ENCODE results near the gene CCDC181. TPM values are rescaled to one million over a fixed set of nuclear protein-coding genes. Genes with fewer than 3 reads are reported as not detected.

The CCDC181 gene
- total RNA-seq, 2 donors from 2014 or later = not detected

DNA sequence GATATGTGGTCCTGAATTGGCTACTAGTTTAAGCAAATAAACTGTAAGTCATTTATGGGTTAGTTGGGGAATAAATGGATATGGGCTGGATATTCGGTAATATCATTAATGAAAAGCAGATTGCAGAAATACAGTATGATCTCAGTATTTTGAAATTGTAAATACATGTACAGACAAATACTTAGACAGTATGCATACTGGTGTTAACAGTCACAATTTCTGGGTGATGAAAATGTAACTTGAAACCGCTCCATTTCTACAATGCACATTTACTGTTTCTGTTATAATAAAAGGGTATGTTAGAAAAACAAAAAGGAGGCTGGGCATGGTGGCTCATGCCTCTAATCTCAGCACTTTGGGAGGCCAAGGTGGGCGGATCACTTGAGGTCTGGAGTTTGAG lies 31.3 kb downstream of the CCDC181 start:
- no peak overlapping the region for H3K9ac ChIP-seq (ENCODE audit: low read depth in 2 of 2, low read length in 2 of 2)
- intact Hi-C loops (cut with DNase I) = no loop called here

DNA sequence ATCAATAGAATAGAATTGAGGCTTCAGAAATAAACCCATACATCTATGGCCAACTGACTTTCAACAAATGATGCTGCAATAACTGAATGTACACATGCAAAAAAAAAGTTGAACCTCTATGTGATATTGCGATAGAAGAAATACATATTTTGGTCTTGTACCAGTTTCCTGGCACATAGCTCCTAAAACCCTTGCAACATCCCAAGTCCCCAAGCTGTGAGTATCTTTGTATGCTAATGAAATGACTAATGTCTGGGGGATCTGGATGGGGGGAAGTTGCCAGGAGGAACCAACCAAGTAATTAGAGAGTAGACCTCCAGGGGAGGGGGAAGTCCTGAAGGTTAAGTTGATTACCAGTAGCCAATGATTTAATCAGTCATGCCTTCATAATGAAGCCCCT lies 34.9 kb downstream of the CCDC181 start:
- no peak overlapping the region for H3K9ac ChIP-seq (ENCODE audit: low read depth in 2 of 2, low read length in 2 of 2)
- DNase-seq = no peak
- no peaks in the 10 kb centered on the region for H3K4me1 ChIP-seq
- no peaks in the 10 kb centered on the region for H3K27me3 ChIP-seq
- no peak overlapping the region for H3K27ac ChIP-seq
- no peaks in the 10 kb centered on the region for H3K36me3 ChIP-seq
- H3K4me3 ChIP-seq = no peak overlapping the region
- H3K9me3 ChIP-seq = no peaks in the 10 kb centered on the region
- TF ChIP-seq, protein P1, sequence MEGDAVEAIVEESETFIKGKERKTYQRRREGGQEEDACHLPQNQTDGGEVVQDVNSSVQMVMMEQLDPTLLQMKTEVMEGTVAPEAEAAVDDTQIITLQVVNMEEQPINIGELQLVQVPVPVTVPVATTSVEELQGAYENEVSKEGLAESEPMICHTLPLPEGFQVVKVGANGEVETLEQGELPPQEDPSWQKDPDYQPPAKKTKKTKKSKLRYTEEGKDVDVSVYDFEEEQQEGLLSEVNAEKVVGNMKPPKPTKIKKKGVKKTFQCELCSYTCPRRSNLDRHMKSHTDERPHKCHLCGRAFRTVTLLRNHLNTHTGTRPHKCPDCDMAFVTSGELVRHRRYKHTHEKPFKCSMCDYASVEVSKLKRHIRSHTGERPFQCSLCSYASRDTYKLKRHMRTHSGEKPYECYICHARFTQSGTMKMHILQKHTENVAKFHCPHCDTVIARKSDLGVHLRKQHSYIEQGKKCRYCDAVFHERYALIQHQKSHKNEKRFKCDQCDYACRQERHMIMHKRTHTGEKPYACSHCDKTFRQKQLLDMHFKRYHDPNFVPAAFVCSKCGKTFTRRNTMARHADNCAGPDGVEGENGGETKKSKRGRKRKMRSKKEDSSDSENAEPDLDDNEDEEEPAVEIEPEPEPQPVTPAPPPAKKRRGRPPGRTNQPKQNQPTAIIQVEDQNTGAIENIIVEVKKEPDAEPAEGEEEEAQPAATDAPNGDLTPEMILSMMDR (IDR thresholded peaks at IDR 0.05) = no peak
- intact Hi-C loops (cut with DNase I) = no loop called here

More for the DNA sequence above, 31.3 kb downstream of the CCDC181 start:
- TF ChIP-seq, protein P1 (IDR thresholded peaks at IDR 0.05) = no peak
- no peaks in the 10 kb centered on the region for H3K9me3 ChIP-seq
- no peaks in the 10 kb centered on the region for H3K27me3 ChIP-seq
- no peak overlapping the region for H3K4me3 ChIP-seq
- no peak for DNase-seq
- no peaks in the 10 kb centered on the region for H3K4me1 ChIP-seq
- H3K27ac ChIP-seq = no peak overlapping the region
- no peaks in the 10 kb centered on the region for H3K36me3 ChIP-seq

DNA sequence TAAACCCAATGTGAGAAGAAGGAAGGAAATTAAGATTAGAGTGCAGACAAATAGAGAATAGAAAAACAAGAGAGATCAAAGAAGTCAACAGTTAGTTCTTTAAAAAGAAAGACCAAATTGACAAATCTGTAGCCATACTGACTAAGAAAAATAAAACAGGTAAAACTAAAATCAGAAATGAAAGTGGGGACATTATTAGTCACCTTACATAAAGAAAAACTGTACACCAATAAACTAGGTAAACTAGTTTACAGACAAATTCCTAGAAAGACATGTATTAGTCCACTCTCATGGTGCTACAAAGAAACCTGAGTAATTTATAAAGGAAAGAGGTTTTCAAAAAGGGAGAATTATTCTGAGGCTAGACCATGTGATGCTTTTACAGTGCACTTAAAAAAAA lies 37.0 kb downstream of the CCDC181 start:
- H3K4me1 ChIP-seq = no peaks in the 10 kb centered on the region
- H3K9me3 ChIP-seq = no peaks in the 10 kb centered on the region
- DNase-seq = no peak
- H3K4me3 ChIP-seq = no peak overlapping the region
- H3K9ac ChIP-seq (ENCODE audit: low read depth in 2 of 2, low read length in 2 of 2) = no peak overlapping the region
- no peaks in the 10 kb centered on the region for H3K27me3 ChIP-seq
- TF ChIP-seq, protein P1 (IDR thresholded peaks at IDR 0.05) = no peak
- H3K36me3 ChIP-seq = no peaks in the 10 kb centered on the region
- intact Hi-C loops (cut with DNase I) = no loop called here
- H3K27ac ChIP-seq = no peak overlapping the region

DNA sequence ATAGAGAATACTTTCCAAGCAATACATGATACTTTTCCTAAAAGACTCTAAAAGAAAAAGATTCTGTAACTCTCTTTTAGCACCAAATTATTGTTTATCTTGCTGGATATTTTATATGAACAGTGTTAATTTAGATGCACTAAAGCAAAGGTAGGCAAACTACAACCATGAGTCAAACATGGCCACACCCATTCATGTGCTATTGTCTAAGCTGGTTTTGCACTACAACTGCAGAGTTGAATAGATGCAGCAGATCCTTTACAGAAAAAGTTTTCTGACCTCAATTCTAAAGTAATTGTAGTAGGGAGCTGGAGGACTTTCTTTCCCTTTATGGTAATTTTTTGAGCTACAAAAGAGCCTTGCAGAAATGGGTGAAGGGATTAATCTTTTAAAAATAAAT lies 39.9 kb downstream of the CCDC181 start:
- H3K9me3 ChIP-seq = no peaks in the 10 kb centered on the region
- DNase-seq = no peak
- no peaks in the 10 kb centered on the region for H3K27me3 ChIP-seq
- no peak overlapping the region for H3K4me3 ChIP-seq
- H3K9ac ChIP-seq (ENCODE audit: low read depth in 2 of 2, low read length in 2 of 2) = no peak overlapping the region
- H3K27ac ChIP-seq = no peak overlapping the region
- TF ChIP-seq, protein P1 (IDR thresholded peaks at IDR 0.05) = no peak
- no peaks in the 10 kb centered on the region for H3K4me1 ChIP-seq
- intact Hi-C loops (cut with DNase I) = no loop called here
- no peaks in the 10 kb centered on the region for H3K36me3 ChIP-seq

DNA sequence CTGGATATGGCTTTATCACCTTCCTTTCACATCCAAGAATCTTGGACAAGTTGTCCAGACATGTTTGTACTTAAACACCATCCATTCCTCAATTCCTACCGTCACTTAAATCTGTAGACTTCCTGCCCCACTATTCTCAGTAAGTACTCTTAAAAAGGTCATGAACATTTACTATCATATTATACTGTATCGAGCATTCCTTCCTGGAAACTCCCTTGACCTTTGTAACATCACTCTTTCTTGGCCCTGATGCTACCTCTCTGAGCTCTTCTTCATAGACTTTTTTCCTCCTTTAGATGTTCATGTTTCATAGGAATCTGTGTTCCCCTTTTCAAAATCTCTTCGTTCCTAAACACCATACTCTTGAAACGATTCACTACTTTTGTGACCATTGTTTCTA lies 43.8 kb downstream of the CCDC181 start:
- Histone ChIP-seq H3K27ac (no peak overlapping the region), H3K4me3 (no peak overlapping the region), H3K9ac (ENCODE audit: low read depth in 2 of 2, low read length in 2 of 2) (no peak overlapping the region), H3K27me3 (no peaks in the 10 kb centered on the region), H3K4me1 (no peaks in the 10 kb centered on the region), H3K9me3 (no peaks in the 10 kb centered on the region), H3K36me3 (no peaks in the 10 kb centered on the region)
- TF ChIP-seq, protein P1 (IDR thresholded peaks at IDR 0.05) = no peak
- no peak for DNase-seq
- intact Hi-C loops (cut with DNase I) = no loop called here

DNA sequence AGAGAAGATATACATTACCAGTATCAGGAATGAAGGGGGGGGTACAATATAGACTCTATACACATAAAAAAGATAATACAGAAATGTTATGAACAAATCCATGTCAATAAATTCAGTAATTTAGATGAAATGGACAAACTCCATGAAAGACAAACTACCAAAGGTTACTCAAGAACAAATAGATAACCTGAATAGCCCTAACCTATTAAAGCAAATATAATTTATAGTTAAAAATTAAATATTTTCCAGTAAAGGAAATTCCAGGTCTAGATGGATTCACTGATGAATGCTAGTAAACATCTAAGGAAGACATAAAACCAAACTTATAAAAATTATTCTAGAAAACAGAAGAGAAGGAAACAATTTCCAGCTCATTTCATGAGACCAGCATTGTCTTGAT lies 46.1 kb downstream of the CCDC181 start:
- Histone ChIP-seq H3K27me3 (no peaks in the 10 kb centered on the region), H3K4me3 (no peak overlapping the region), H3K9me3 (no peaks in the 10 kb centered on the region), H3K27ac (no peak overlapping the region), H3K9ac (ENCODE audit: low read depth in 2 of 2, low read length in 2 of 2) (no peak overlapping the region), H3K36me3 (no peaks in the 10 kb centered on the region), H3K4me1 (no peaks in the 10 kb centered on the region)
- intact Hi-C loops (cut with DNase I) = no loop called here
- no peak for DNase-seq
- TF ChIP-seq, protein P1 (IDR thresholded peaks at IDR 0.05) = no peak
